HUDEP-2 (cell line): ENCODE measurements around the gene SPATA20.

Experiments
- DNase-seq, 76 experiments: peaks; one replicate each; lab custom pipeline; 2025; ENCODE audit not compliant: unreplicated experiment in 76 of 76; lab: John Stamatoyannopoulos, UW

SPATA20 gene

DNA sequence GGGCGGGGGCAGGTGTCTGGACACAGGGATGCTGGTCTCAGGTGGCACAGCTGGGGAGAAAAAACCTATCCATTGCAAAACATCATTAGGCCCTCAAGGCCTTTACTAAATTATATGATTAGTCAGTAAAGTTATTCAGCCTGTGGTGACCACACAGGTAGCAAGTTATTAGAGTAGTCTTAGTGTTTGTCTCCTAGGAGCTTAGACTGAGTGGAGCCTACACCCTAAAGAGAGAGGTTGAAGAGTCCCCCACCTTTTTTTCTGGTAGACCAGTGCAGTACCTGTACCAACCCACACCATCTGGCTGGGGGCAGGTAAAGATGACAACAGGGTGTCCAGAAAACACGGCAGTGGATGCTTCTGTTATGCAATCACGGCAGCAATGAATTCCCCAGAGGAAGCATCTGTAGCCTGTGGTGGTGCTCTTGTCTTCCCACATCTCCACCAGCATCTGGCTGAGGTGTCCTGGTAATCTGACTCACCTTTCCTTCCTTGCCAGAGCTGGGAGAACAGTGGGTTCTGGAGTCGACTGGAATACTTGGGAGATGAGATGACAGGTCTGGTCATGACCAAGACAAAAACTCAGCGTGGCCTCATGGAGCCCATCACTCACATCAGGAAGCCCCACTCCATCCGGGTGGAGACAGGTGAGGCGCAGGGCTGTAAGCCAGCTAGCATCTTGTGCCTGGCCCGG lies 27.7 kb upstream of the SPATA20 start:
- no peak for DNase-seq

DNA sequence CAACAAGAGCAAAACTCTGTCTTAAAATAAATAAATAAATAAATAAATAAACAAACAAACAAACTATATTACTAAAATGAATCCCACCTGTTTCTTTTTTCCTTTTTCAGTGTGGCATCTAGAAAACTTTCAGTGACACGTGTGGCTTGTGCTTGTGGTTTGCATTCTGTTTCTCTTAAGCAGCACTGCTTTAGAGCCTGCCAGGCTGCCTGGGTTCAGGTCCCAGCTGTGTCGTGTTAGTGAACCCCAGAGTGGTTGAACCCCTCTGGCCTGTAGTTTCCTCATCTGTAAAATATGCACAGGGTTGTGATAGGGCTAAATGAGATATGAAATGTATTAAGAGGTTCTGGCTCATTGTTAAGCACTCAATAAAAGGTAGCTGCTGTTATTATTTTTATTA lies 26.5 kb upstream of the SPATA20 start:
- no peak for DNase-seq

- no peak for DNase-seq
Measured at GRCh38 chr17:50521514-50521913, 25.5 kb upstream of the SPATA20 start.

- no peak for DNase-seq
Measured at GRCh38 chr17:50522766-50523165, 24.2 kb upstream of the SPATA20 start.

DNA sequence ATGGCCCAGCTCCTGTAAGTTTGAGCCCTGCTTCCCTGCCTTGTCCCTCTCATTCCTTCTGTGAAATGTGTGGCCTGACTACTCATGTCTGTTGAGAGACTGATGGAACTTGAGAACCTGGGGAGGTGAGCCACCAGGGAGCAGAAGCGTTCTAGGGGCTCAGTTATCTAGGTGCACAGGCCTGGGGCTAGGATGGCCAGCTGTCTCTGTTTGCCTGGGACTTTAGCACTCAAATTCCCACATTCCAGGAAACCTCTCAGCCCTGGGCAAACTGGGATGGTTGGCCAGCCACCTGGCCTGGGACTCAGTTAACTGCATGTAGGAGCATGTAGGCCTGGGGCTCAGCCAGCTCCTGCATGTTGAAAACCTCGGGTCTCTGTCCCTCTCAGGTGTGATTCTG lies 23.8 kb upstream of the SPATA20 start:
- DNase-seq, result no peak

DNA sequence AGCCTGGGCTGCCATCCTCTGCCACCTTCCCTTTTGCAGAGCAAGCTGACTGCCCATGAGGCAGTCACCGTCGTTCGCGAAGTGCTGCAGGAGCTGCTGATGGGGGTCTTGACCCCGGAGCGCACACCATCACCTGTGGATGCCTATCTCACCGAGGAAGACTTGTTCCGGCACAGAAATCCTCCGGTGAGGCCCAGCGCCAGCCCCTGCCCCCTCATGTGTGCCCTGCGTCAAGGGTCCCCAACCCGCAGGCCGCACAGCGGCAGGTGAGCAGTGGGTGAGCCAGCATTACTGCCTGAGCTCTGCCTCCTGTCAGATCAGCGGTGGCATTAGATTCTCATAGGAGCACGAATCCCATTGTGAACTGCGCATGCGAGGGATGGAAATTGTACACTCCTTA lies 22.1 kb upstream of the SPATA20 start:
- no peak for DNase-seq

GRCh38 chr17:50527155-50527762 lies 19.7 kb upstream of the SPATA20 start:
- peak in 2 of 76 experiments; percentile 6 to 12 for DNase-seq

DNA sequence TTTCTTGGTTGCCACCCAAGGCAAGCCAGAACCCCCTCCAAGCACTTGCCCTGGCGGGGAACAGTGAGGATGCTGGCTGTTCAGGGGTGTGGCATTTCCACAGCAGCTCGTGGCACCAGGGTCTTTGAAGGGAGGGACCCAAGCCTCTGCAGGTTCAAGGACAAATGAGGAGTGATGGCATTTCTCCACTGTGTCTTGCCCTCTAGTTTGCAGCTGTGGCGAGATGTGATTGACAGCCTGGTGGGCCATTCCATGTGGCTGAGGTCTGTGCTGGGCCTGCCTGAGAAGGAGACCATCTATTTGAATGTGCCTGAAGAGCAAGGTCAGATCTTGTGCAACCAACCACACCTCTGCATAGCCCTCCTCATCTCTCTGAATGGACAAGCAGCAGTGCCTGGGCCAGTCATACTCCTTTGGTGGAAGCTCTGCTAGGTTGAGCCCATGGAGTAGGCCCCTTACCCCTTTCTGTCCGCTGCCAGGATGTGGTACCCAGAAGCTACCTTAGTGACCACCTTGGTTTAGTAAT lies 19.0 kb upstream of the SPATA20 start:
- no peak for DNase-seq

DNA sequence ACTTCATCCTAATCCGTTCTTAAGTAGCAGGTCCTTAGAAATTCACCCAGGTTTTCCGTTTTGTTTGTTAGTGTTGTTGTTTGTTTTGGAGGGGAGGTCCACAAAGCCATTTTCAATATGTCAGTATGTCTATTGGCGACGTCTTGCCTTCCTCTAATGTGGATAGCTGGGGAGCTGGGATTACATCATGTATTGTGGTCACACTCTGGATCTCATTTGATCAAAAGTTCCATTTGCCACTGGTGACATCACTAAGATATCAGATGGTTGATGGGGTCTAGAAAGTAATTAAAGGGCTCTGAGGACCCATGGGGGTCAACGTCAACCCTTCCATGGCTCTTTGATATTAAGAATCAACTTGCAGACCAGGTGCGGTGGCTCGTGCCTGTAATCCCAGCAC lies 17.1 kb upstream of the SPATA20 start:
- no peak for DNase-seq

DNA sequence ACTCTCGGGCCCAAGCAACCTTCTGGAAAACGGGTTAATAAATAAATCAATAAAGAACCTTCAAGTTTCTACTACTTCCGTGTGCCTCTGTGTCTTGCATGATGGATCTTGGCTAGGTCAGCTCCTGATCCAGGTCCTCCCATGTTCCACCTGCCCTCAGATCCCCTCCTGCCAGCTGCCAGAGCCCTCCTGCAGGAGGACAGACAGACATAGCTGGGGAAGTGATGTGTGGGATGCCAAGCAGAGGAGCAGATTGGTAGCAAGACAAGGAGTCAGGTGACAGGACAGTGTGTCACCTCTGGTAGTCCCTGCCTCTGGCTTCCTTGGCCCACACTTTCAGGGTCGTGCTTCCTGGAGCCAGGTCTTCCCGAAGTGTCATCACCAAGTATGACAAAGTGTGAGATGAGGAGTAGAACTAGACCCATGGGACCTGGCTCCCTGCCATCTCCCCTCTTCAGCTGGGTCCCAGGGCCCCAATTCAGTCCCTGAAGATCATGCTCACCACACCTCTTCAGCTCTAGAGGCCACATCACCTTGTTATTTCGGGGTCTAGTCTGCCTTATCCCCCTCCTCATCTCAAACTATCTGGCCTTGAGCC lies 15.4 kb upstream of the SPATA20 start:
- peak in 7 of 76 experiments; percentile 9 to 30 (median 14) for DNase-seq

DNA sequence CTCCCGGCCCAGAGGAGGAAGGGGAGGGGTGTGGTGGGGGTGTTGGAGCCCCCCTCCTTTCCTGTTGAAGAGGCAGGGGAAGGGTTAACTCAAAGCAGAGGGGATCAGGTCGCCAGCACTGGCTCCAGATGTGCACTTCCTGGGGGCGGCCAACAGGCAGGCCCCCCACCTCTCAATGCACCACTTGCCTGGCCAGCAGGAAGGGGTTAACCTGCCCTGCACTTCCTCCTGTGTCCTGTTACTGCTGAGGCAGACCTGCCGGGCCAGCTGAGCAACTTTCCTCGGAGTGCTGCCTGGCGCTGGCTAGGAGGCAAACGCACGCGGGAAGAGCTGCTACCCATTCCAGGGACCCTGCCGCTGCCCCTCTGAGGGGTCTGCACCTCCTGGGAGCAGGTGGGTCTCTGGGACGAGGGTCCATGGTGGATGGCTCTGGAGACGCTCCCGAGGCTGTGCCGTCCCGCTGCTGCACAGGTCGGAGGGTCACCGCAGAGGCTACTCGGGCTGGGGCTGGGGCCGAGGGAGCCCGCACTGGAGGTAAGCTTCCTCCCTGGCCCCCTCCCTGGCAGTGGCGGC lies 14.4 kb upstream of the SPATA20 start, which contains the start of gene EPN3:
Gene EPN3, plus strand, starts transcription at position 284 of the 573 bp plus-strand sequence. CDS start 3,822 bp downstream, outside the sequence.
- no peak for DNase-seq

DNA sequence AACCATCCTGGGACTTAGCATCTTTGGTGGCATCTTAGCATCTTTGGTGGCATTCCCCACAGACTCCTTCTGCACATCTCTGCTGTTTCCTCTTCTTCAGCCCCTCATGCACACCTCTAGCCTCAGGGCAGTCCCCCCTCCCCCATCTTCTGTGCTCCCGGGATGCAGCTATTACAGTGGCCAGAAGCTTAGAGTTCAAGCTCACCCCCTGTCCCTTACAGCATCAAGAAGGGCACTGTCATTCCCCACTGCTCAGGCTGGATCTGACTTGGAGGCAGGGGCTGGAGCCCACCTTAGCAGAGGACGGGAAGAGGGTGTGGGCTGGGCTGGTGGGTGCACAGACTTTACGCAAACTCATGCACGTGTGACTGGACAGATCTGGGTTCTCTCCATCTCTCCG lies 13.8 kb upstream of the SPATA20 start:
- DNase-seq, result no peak

- peak in 75 of 76 experiments; percentile 29 to 91 (median 79) for DNase-seq
Measured at GRCh38 chr17:50533720-50534148, 13.2 kb upstream of the SPATA20 start.

DNA sequence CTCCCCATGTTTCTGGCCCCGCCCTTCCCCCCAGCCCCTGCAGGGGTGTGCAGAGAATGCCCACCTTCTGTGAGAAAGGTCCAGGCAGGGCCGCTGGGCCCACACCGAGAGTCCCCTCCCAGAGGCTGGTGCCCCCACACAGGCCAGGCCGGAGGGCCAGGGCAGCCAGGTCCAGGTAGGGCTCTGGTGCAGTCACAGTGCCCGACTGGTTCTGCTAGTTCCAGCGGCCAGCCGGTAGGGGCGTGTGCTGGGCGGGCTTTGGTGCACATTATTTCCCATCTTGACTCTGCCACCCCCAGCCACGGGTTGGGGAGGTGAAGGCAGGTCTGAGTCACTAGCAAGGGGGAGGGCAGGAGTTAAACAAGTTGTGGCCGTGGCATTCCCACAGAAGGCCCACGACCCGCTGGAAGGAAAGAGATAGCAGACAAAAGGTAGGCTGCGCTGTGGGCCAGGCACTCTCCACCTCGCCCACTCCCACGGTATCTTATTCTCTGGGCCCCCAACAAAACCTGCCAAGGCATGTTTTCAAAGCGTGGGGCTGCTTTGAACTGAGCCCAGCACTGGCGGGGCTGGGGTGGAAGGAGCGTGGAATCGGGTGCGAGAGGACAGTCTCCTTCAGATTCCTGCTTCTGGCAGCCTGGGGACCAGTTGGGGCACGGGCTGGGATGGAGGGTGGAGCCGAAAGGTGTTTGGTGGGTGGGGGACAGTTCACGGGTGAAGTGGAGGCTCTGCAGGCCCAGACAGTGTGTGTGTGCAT lies 12.6 kb upstream of the SPATA20 start:
- peak in 68 of 76 experiments; percentile 17 to 78 (median 60) for DNase-seq

DNA sequence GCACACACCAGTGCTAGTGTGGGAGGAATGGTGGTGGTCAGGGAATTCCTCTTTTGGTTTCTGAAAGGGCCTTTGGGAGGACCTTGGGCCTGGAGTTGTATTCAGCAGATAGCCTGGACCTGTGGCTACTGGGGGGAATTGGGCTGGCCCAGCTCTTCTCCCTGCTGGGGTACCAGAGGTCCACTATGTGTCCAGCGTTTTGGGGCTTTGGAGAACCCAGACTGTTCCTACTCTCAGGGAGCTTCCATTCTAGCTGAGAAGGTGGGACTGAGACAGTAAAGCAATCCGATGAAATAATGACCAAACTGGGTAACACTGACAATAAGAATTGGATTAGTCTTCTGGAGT lies 12.0 kb upstream of the SPATA20 start:
- DNase-seq, result no peak

DNA sequence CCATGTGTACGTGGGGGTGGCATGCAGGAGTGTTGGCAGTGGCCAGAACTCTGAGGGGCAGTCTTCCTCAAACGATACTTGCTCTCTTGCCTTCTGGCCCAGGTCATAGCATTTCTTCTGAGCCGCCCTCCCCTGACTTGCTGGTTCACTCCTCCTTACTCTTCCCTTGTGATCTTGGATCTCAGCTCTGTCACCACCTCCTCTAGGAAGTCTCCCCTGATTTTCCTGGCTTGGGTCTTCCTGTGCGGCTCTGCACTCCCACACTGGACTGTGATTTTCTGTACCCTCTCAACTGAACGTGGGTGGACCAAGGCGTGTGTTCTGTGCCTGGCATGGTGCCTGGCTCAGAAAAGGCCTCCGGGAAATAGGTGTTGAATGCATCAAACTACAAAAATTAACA lies 11.6 kb upstream of the SPATA20 start:
- DNase-seq, result no peak

DNA sequence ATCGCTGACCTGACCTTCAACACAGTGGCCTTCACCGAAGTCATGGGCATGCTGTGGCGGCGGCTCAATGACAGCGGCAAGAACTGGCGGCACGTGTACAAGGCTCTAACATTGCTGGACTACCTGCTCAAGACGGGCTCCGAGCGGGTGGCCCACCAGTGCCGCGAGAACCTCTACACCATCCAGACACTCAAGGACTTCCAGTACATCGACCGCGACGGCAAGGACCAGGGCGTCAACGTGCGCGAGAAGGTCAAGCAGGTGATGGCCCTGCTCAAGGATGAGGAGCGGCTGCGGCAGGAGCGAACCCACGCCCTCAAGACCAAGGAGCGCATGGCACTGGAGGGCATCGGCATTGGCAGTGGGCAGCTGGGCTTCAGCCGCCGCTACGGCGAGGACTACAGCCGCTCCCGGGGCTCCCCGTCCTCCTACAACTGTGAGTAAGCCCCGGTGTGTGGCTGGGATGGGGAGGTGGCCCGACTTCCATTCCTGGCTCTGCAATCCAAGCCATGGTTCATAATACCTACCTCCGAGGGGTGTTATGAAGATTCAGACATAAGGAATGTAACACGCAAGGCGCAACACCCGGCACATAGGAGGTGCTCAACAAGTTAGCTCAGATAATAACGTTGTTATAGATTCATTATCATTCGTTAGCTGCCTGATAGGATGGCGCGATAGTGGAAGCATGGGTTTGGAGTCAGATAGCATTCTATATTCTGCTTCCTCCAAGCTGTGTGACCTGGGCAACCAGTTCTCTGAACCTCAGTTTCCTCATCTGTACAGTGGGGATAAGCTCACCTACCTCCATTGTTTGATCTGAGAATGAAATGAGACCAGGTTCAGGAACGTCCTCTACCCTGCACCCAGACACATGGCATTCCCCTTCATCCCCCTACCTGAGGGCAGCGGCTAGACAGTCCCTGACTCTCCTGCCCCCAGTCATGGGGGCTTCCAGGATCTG lies 10.0 kb upstream of the SPATA20 start:
- no peak for DNase-seq

- no peak for DNase-seq
Measured at GRCh38 chr17:50537721-50538548, 9.0 kb upstream of the SPATA20 start.
